CD4-positive, alpha-beta T cell (primary cell): ENCODE measurements around the gene SRPK1. TPM values are rescaled to one million over a fixed set of nuclear protein-coding genes. Genes with fewer than 3 reads are reported as not detected.

Experiments
- ATAC-seq: fragments of 200-7000 bp; cut with Tn5 transposase; one replicate; pipeline ENCODE4 v1.10.0; 2022; ENCODE audit warnings: mild to moderate bottlenecking; ENCODE audit not compliant: poor library complexity
- CTCF ChIA-PET: fragments of 350-600 bp; sonication (Branson Sonifier 250); formaldehyde crosslinking; loops from one replicate; lab custom pipeline; 2021; ENCODE audit warnings: antibody characterized with exemption, inconsistent platforms; lab: Charles Lee
- POLR2A ChIA-PET: fragments of 350-600 bp; sonication (Branson Sonifier 250); formaldehyde crosslinking; loops from one replicate; lab custom pipeline; 2021; ENCODE audit warnings: antibody characterized with exemption, inconsistent platforms; lab: Charles Lee
- DNase-seq, 14 experiments: peaks; one replicate each; pipeline ENCODE4 v3.0.0-alpha.2; 2013 to 2020; ENCODE audit warnings: mixed read lengths in 2 of 14
- H3K27ac ChIP-seq, 2 donors: one replicate each; pipeline versions ENCODE4 v1.5.1 to v1.7.0; 2013; ENCODE audit warnings: low read length in 2 of 2, low read depth in 1 of 2, mild to moderate bottlenecking in 1 of 2
- H3K27me3 ChIP-seq, 2 experiments: 1 replicate in 1 of 2; 2 replicates in 1 of 2; pipeline versions ENCODE4 v1.6.1 to v1.7.0; 2013; ENCODE audit warnings: low read length in 2 of 2, control low read depth in 1 of 2, mild to moderate bottlenecking in 1 of 2, moderate library complexity in 1 of 2; ENCODE audit not compliant: insufficient read depth in 2 of 2, control insufficient read depth in 1 of 2
- H3K36me3 ChIP-seq: one replicate; pipeline ENCODE4 v1.6.1; 2013; ENCODE audit warnings: low read length, control low read depth; ENCODE audit not compliant: insufficient read depth
- H3K4me1 ChIP-seq: one replicate; pipeline ENCODE4 v1.6.1; 2013; ENCODE audit warnings: low read length, control low read depth; ENCODE audit not compliant: insufficient read depth
- H3K4me3 ChIP-seq: one replicate; pipeline ENCODE4 v1.5.1; 2013; ENCODE audit warnings: mild to moderate bottlenecking, low read length, moderate library complexity
- H3K9me3 ChIP-seq, 2 experiments: 1 replicate in 1 of 2; 2 replicates in 1 of 2; pipeline versions ENCODE4 v1.6.1 to v1.7.0; 2013; ENCODE audit warnings: low read length in 2 of 2, mild to moderate bottlenecking in 2 of 2, control low read depth in 1 of 2, moderate library complexity in 1 of 2; ENCODE audit not compliant: control insufficient read depth in 1 of 2, insufficient read depth in 1 of 2
- H3K27ac Mint-ChIP-seq: one replicate; pipeline ENCODE4 v1.8.0; 2020; ENCODE audit warnings: mixed read lengths
- H3K27me3 Mint-ChIP-seq: one replicate; pipeline ENCODE4 v1.8.0; 2021; ENCODE audit warnings: mixed read lengths
- H3K36me3 Mint-ChIP-seq: one replicate; pipeline ENCODE4 v1.8.0; 2021; ENCODE audit warnings: low read depth, mixed read lengths
- H3K4me1 Mint-ChIP-seq: one replicate; pipeline ENCODE4 v1.8.0; 2021; ENCODE audit warnings: low read depth, mixed read lengths
- H3K4me3 Mint-ChIP-seq: one replicate; pipeline ENCODE4 v1.8.0; 2020; ENCODE audit warnings: mild to moderate bottlenecking, mixed read lengths
- H3K9me3 Mint-ChIP-seq: one replicate; pipeline ENCODE4 v1.8.0; 2020; ENCODE audit warnings: mixed read lengths
- CTCF ChIP-seq: fragments of 200-600 bp; IDR thresholded peaks from one replicate; pipeline ENCODE4 v1.8.0; 2022; ENCODE audit warnings: antibody characterized with exemption, mild to moderate bottlenecking
- intact Hi-C, 2 experiments: fragments of 100-400 bp; cut with DNase I in 1 of 2; cut with micrococcal nuclease in 1 of 2; formaldehyde crosslinking; loops; one replicate each; pipeline versions ENCODE4 v1.15.1 to v1.9.0; 2023 to 2025; cut with DNase I, micrococcal nuclease
- total RNA-seq, 174 experiments: library from RNA in 2 of 174; stranded (reverse) in 2 of 174; gene quantifications; one replicate each; pipeline ENCODE4 v1.2.3 and lab custom pipeline; 2021 to 2026

Gene SRPK1
- total RNA-seq, 2 experiments from 2014 or later = 23.0 to 29.1 TPM

- no peak for ATAC-seq
- CTCF ChIA-PET = no interaction called here
- no peak overlapping the region for H3K27ac Mint-ChIP-seq
Observed at GRCh38 chr6:35857853-35858252, 63.0 kb downstream of the SRPK1 start.

DNA sequence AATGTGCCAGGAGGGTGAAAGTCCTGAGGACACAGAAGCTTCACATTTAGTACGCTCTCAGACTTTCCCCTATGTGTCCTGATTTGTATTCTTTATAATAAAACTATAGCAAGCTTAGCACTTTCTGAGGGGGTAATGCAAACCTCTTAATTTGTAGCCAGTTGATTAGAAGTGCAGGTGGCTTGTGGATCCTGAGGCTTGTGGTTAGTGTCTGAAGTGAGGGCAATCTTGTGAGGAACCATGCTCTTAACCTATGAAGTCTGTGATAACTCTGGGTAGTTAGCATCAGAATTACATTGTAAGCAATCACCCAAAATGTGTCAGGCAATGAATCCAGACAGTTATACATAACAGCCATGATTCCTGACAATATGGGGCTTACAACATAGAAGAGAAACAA, 64.6 kb downstream of the SRPK1 start:
- DNase-seq (no peak), ATAC-seq (no peak)
- no peaks in the 10 kb centered on the region for H3K27me3 Mint-ChIP-seq
- Histone ChIP-seq H3K9me3 (no peaks in the 10 kb centered on the region), H3K27me3 (no peaks in the 10 kb centered on the region), H3K4me1 (no peaks in the 10 kb centered on the region), H3K36me3 (peaks cover 58% of the 10 kb centered on the region), H3K4me3 (no peak overlapping the region), H3K27ac (no peak overlapping the region)
- no peak overlapping the region for H3K27ac Mint-ChIP-seq
- H3K9me3 Mint-ChIP-seq = no peaks in the 10 kb centered on the region
- no peak overlapping the region for H3K4me3 Mint-ChIP-seq
- POLR2A ChIA-PET = no interaction called here
- H3K4me1 Mint-ChIP-seq = no peaks in the 10 kb centered on the region
- H3K36me3 Mint-ChIP-seq = peaks cover 96% of the 10 kb centered on the region
- intact Hi-C loops = no loop called here
- no peak for TF ChIP-seq CTCF
- CTCF ChIA-PET = interaction anchor here (0.5 kb wide), 1 partner anchor 135 kb away, joined by 3 read pairs; no protein-coding TSS in a partner anchor

More at GRCh38 chr6:35857853-35858252, 63.0 kb downstream of the SRPK1 start:
- Histone ChIP-seq H3K4me1 (no peaks in the 10 kb centered on the region), H3K9me3 (no peaks in the 10 kb centered on the region), H3K36me3 (peaks cover 56% of the 10 kb centered on the region), H3K4me3 (no peak overlapping the region), H3K27ac (no peak overlapping the region), H3K27me3 (no peaks in the 10 kb centered on the region)
- no peaks in the 10 kb centered on the region for H3K27me3 Mint-ChIP-seq
- peaks cover 92% of the 10 kb centered on the region for H3K36me3 Mint-ChIP-seq
- DNase-seq = no peak
- intact Hi-C loops = no loop called here
- H3K4me1 Mint-ChIP-seq = no peaks in the 10 kb centered on the region
- H3K9me3 Mint-ChIP-seq = no peaks in the 10 kb centered on the region
- POLR2A ChIA-PET = no interaction called here
- no peak overlapping the region for H3K4me3 Mint-ChIP-seq
- no peak for TF ChIP-seq CTCF

- Histone ChIP-seq H3K36me3 (peaks cover 53% of the 10 kb centered on the region), H3K9me3 (peaks cover 0 to 3% of the 10 kb centered on the region in 2 experiments), H3K27me3 (no peaks in the 10 kb centered on the region), H3K4me1 (no peaks in the 10 kb centered on the region), H3K27ac (no peak overlapping the region), H3K4me3 (no peak overlapping the region)
- Mint-ChIP-seq H3K4me3 (no peak overlapping the region), H3K4me1 (no peaks in the 10 kb centered on the region), H3K27me3 (no peaks in the 10 kb centered on the region), H3K27ac (no peak overlapping the region), H3K9me3 (no peaks in the 10 kb centered on the region), H3K36me3 (peaks cover 93% of the 10 kb centered on the region)
- CTCF ChIA-PET = no interaction called here
- DNase-seq (no peak), ATAC-seq (no peak)
- no peak for TF ChIP-seq CTCF
- intact Hi-C loops = no loop called here
- POLR2A ChIA-PET = no interaction called here
Observed at GRCh38 chr6:35852994-35853393, 67.9 kb downstream of the SRPK1 start.
